NCI-H1105 (cell line): ENCODE data around the gene FILIP1L.

Source experiments
- DNase-seq: peaks from one replicate; lab custom pipeline; 2025; lab: John Stamatoyannopoulos, UW

The FILIP1L gene

GRCh38 chr3:99923873-99924272 is 190.4 kb downstream of the FILIP1L start:
- DNase-seq, result no peak

- no peak for DNase-seq
These were observed 192.3 kb downstream of the FILIP1L start for GRCh38 chr3:99921986-99922385.

DNA sequence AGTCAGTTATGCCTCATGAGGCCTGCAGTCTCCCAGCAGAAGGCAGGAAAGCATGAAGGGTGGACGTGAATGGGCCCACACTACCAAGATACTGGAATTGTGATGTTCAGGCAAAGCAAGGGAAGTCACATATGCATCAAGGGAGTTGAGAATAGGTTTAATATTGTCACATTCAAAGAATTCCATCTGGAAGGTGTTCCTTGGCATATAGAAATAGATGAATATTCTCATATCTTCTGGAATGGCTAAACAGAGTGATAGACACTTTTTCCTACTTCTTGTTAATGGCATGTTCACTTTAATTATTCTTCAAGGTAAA is 193.0 kb downstream of the FILIP1L start:
- no peak for DNase-seq

GRCh38 chr3:99920481-99921376 is 193.6 kb downstream of the FILIP1L start:
- DNase-seq, result no peak

GRCh38 chr3:99919694-99920093 is 194.6 kb downstream of the FILIP1L start:
- no peak for DNase-seq

DNA sequence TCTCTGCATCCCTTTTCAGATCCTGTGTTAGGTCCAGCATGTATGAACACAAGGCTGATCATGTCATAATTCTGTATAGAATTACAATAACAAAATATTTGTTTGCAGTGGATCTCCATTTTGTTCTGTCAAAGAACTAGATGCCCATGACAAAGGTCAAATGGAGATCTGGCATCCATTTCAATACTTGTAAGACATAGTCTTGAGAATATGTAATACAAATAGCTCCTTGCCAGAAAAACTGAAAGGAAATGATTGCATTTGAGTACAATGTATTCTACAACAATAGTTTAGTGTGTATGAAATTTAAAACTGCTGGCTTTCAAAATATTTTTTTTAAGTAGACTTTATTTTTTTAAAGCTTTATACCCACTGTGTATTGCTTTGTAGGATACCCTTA is 195.6 kb downstream of the FILIP1L start:
- no peak for DNase-seq

GRCh38 chr3:99915906-99916432 is 198.3 kb downstream of the FILIP1L start:
- DNase-seq, result no peak

DNA sequence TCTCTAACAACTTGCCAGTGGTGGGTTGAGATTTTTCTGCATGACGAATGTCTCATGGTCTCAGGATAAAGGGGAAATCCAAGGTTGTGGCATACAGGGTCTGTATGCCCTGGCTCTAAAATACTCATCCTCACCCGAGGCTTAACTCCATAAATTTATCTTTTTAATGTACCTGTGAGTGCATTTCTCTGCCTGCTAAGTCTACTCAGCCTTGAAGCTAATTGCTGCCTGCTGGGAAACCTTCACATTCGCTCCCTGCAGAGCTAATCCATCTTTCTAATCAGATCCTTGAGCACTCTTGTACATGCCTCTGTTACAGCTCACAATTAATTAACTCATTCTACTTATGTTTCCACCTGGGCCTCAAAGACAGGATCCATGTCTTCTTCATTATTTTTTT is 202.9 kb downstream of the FILIP1L start:
- DNase-seq, result no peak

DNA sequence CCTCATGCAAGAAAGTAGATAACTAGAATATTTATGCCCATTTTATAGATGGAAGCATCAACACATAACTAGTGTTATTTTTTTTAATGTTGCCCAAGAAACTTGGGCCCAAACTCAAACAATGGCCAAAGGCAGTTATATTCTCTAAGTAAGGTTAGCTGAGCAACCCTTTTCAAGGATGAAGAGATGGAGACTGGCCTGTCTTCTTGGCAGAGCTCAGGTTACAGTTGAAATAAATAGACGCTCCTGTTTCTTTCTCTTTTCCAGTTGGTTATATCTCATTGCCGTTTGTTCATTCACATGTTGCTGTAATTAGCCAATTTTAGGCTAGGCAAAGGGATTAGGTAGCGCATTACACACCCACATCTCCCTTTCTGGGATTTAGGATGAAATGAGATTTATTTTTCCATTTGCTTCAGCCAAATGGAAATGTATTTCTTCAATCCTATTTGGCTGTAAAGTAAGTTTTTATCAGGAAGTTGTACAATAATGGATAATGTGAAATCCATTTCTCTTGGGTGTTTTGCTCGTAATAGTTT is 203.5 kb downstream of the FILIP1L start:
- no peak for DNase-seq

DNA sequence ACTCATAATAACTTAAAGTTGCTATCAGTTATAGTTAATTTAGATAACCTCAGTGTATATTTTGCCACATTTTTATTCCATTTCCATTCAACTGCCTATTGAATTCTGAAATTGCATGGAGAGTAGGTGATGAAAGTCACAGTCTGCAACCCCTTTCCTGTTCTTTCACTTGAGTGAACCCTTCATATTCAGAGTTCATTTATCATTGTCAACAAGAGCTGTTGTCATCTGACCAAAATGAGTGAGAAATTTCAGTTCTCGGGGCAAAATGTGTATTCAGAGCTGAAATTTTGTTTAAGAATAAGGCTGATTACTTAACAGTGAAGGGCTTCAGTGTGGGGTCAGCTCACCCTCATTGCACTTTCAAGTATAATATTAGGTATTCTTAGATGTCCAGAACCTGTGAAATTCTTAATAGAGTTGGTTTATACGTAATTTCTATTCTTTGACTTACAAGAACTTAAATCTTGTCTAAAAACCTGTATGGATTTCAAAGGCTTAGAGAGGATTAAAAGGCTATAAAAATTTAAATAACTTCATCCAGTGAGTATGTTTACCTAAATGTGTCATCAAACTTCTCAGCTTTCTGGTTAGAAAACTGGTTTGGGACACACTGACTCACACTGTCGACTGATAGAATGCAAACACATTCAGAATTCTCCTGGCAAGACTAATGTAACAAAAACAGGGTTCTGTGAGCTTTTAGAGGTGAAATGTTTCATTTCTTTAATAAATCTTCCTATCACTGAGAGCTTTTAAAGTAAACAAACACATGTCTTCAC is 204.4 kb downstream of the FILIP1L start:
- no peak for DNase-seq

- DNase-seq, result no peak
These were observed 206.2 kb downstream of the FILIP1L start for GRCh38 chr3:99907959-99908544.

GRCh38 chr3:99903869-99904268 is 210.4 kb downstream of the FILIP1L start:
- no peak for DNase-seq

DNA sequence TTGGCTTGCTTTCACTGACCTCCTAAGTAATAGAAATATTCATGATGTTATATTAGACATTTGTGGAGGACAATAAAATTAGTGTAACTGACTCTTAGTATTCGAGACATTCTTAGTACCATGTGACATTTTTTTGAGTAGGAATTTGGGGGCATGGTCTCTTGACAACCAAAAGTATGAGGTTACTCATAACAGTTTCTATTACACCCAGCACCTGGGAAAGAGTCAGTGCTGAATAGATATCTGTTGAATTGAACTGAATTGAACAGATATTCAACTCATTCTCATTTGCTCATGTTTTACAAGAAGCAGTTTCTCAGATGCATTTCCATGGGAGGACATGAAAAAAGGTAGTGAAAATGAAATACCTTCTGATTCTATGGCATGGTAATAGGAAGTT is 212.2 kb downstream of the FILIP1L start:
- DNase-seq, result no peak

DNA sequence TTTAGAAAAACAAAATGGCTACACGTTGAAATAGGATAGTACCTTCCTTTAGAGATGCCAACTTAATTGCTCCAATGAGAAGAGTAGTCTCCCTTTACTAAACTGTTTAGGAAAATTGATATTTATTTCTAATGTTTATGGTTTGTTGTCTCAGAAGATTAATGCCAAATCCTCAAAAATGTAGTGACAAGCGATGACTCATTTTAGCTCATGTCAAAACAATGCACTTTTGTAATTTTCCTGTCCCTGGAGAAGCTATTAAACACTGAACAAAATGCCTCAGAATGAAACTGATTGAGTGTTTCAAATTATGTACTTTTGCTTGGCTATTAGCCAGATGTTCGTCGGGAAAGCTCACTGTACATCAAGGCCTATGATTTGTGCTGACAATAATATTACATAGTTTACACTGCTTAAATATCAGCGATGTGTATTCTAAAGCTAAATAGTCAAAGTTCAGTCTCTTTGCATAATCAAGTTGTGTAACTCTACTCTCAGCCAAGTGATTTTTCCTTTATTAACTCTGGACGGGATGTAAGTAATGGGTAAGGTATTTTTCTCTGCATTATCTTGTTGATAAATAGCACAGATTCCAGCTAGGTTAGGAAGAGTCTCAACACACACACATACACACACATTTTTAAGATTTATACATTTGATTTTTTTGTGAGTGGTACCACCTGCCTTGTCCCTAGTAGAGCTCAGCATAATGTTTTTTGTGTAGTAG is 212.9 kb downstream of the FILIP1L start:
- DNase-seq, result peak; percentile 60

DNA sequence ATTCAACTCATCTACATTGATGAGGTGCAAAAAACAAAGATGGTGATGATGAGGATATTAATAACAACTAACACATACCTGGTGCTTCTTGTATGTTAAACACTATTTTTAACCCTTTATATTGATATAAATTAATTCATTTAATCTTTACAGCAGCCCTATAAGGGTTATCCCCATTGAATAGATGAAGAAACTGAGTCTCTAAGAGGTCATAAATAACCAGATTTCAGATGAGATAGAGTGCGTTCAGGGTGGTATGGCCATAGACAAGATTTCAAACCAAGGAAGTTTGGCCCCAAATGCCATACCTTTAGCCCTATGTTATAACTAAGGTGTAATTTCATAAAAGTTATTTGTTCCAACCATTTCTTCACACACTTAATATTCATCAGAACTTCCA is 214.1 kb downstream of the FILIP1L start:
- no peak for DNase-seq

DNA sequence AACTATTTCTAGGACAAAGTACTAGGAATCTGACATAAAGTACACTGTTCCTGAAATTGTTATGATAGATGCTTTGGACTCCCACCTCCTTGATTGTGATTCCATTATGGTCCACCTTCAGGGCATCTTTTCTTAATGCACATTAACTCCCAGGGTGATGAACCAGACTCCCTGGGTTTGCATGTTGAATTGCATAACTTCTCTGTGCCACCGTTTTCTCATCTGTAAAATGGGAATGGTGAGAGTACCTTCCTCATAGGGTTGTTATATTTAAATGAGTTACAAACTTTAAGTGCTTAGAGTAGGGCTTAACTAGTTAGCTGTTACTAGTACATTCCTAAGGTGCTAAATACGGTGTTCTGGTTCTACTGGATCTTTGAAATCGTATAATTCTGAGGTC is 214.7 kb downstream of the FILIP1L start:
- DNase-seq, result no peak

GRCh38 chr3:99896482-99896881 is 217.8 kb downstream of the FILIP1L start:
- DNase-seq, result peak; percentile 45

GRCh38 chr3:99895703-99896441 is 218.4 kb downstream of the FILIP1L start:
- DNase-seq, result no peak

DNA sequence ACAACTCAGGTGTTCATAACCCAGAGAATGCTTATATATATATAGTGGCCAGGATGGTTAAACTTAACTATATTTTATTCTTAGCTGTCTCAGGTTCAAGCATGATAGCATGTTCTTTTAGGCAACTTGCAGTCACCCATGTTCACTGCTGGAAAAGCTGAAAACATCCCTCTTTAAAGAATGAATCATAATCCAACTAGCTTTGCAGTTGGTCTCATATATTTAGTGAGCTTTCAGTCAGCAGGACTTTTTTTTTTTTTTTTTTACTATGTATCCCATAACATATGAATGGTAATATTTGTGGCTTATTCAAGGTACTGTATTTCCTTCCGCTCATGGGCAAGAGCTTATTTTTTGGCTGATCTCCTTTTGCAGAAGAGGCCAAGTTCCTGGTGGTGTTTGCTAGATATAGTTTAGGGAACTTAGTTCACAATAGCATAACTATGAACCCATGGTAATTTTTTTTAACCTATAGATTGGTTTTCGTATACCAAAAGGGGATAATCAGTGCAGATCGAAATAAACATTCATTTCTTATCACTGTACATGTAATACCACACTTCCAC is 219.1 kb downstream of the FILIP1L start:
- no peak for DNase-seq

DNA sequence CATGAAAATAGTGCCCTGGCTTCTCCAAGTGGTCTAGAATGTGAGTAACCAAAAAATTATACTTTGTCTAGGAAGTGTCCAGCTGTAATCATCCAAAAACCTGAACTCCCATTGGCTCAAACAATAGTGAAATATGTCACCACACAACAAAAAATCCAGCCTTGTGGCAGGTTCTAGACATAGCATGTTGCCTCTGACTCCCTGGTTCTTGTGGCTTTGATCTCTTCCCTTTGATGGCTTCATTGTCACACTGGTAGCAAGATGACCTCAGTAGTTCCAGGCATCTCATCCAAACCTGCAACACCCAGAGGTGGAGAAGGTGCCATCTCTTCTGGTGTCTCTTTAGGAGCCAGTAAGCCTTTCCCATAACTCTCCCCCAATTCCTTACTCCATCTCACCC is 222.0 kb downstream of the FILIP1L start:
- no peak for DNase-seq
